ENCODE results near the gene PROZ. TPM values are rescaled to one million over a fixed set of nuclear protein-coding genes. Genes with fewer than 3 reads are reported as not detected.

PROZ gene
- total RNA-seq, 5 donors from 2014 or later (not counting 1 experiment from before 2014, with no cell fraction given): not detected

DNA sequence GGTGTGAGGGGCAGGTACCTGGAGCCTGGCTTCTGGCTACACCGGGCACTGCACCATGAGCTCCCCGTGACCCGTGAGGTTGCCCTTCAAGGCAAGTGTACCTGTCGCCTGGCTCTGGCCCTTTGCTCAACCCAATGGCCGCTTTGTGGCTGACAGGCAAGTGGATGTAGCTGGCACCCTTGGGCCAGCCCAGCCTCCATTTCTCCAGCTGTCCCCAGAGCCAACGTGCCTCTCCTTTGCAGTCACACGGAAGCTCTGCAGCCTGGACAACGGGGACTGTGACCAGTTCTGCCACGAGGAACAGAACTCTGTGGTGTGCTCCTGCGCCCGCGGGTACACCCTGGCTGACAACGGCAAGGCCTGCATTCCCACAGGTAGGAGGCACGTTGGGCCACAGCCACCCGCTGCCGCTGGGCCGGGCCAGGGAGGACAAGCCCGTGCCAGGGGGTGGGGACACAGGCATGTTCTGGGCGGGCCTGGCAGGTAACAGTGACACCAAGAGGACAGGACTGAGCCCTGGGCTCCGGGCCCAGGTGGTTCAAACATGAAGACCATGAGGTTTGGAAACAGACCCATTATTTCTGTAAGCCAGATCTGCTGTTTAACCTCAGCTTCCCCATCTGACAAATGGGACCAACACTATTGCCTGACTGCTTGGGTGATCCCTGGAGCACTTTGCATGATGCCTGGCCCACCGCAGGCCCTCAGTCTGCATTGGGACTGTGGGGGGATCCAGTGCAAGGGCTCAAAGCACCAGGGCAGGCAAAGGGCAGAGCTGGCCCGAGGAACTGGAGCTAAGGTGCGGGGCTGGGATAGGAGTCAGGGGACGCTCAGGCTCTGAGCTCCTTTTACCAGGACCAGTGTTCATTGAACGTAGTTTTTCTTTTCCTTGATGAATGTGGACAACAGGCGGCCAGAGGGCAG is 17.5 kb upstream of the PROZ start:
- H3K36me3 ChIP-seq (ENCODE audit: control insufficient read depth in 2 of 2, extremely low read depth in 1 of 2, insufficient read depth in 1 of 2, low read length in 1 of 2): no peaks in the 10 kb centered on the region
- no peaks in the 10 kb centered on the region for H3K9me3 ChIP-seq
- no peaks in the 10 kb centered on the region for H3K36me3 Mint-ChIP-seq
- H3K4me3 Mint-ChIP-seq: no peak overlapping the region
- no peak overlapping the region for H3K27ac Mint-ChIP-seq
- no peak for DNase-seq
- no peak for ATAC-seq (replicated peaks in 1 of 4)
- no peaks in the 10 kb centered on the region for H3K4me1 ChIP-seq (ENCODE audit: control insufficient read depth in 1 of 2, extremely low read depth in 1 of 2, insufficient read depth in 2 of 2, low read length in 2 of 2)
- H3K9me3 Mint-ChIP-seq: no peaks in the 10 kb centered on the region
- ChIA-PET CTCF (no interaction called here), POLR2A (no interaction called here)
- no peak overlapping the region for H3K27ac ChIP-seq (ENCODE audit: low read length)
- peaks cover 1 to 7% of the 10 kb centered on the region in 2 donors for H3K27me3 Mint-ChIP-seq
- H3K4me1 Mint-ChIP-seq: no peaks in the 10 kb centered on the region
- no peak overlapping the region for H3K4me3 ChIP-seq (ENCODE audit: control insufficient read depth in 1 of 2, extremely low read depth in 1 of 2, low read length in 1 of 2)
- WGBS (ENCODE audit: insufficient coverage): 90% methylated on average over 26 of the region's 26 CpGs
- peaks cover 3 to 16% of the 10 kb centered on the region in 2 experiments for H3K27me3 ChIP-seq (replicated peaks in 1 of 2; ENCODE audit: control insufficient read depth in 2 of 2, extremely low read depth in 1 of 2, insufficient read depth in 2 of 2, low read length in 1 of 2)

DNA sequence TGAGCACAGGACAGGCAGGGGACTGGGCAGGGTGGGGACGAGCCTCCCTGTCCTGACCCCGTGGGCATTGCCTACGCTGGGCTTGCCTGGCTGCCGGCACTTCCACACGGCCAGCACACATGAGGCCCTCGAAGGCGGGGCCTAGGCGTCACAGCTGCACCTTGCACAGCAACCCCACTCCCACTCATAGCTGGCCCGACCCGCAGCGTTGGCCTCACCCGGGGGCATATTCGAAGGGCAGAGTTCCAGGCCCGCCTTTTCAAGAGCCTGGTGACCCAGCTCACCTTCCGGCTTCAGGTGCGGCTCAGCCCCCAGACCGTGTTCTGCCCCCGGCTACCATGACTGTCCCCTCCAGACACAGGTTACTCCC is 16.9 kb upstream of the PROZ start:
- no peaks in the 10 kb centered on the region for H3K4me1 Mint-ChIP-seq
- H3K9me3 Mint-ChIP-seq: no peaks in the 10 kb centered on the region
- H3K36me3 Mint-ChIP-seq: no peaks in the 10 kb centered on the region
- POLR2A ChIA-PET: no interaction called here
- WGBS (ENCODE audit: insufficient coverage): 90% methylated on average over 14 of the region's 18 CpGs
- Histone ChIP-seq H3K36me3 (ENCODE audit: control insufficient read depth in 2 of 2, extremely low read depth in 1 of 2, insufficient read depth in 1 of 2, low read length in 1 of 2) (no peaks in the 10 kb centered on the region), H3K9me3 (no peaks in the 10 kb centered on the region), H3K27ac (ENCODE audit: low read length) (no peak overlapping the region), H3K27me3 (replicated peaks in 1 of 2; ENCODE audit: control insufficient read depth in 2 of 2, extremely low read depth in 1 of 2, insufficient read depth in 2 of 2, low read length in 1 of 2) (peaks cover 3 to 19% of the 10 kb centered on the region in 2 experiments), H3K4me1 (ENCODE audit: control insufficient read depth in 1 of 2, extremely low read depth in 1 of 2, insufficient read depth in 2 of 2, low read length in 2 of 2) (no peaks in the 10 kb centered on the region), H3K4me3 (ENCODE audit: control insufficient read depth in 1 of 2, extremely low read depth in 1 of 2, low read length in 1 of 2) (no peak overlapping the region)
- ATAC-seq (replicated peaks in 1 of 4): no peak
- no peak for DNase-seq
- H3K4me3 Mint-ChIP-seq: no peak overlapping the region
- H3K27ac Mint-ChIP-seq: no peak overlapping the region
- CTCF ChIA-PET: interaction anchor here (0.7 to 0.8 kb wide), 3 partner anchors 83 to 493 kb away, joined by 3 to 4 read pairs (median 3); no protein-coding TSS in a partner anchor
- H3K27me3 Mint-ChIP-seq: peaks cover 0 to 7% of the 10 kb centered on the region in 2 donors

DNA sequence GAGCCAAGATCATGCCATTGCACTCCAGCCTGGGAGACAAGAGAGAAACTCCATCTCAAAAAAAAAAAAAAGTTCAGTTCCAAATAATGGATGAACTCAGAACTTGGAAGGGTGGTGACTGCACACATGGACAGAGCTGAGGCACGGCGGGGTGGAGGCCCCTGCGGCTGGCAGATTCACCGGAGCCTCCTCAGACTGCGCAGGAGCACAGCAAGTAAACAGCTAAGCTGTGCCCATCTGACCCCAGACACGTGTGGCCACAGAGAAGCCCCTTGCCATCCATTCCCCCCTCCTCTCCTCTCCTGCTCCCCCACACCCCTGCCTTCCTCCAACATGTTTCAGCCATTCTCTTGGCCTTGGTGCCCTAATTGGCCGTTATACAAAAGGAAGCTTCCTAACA is 15.6 kb upstream of the PROZ start:
- ChIA-PET POLR2A (interaction anchor here in 1 of 2 donors (0.7 kb wide), 1 partner anchor 133 kb away, joined by 10 read pairs; no protein-coding TSS in a partner anchor), CTCF (no interaction called here)

GRCh38 chr13:113143466-113144254 is 14.8 kb upstream of the PROZ start:
- H3K36me3 ChIP-seq (ENCODE audit: control insufficient read depth in 2 of 2, extremely low read depth in 1 of 2, insufficient read depth in 1 of 2, low read length in 1 of 2): no peaks in the 10 kb centered on the region
- H3K27ac ChIP-seq (ENCODE audit: low read length): no peak overlapping the region
- DNase-seq (no peak), ATAC-seq (replicated peaks in 1 of 4) (no peak)
- peaks cover 3 to 8% of the 10 kb centered on the region in 2 donors for H3K27me3 Mint-ChIP-seq
- ChIA-PET CTCF (no interaction called here), POLR2A (interaction anchor here in 1 of 2 donors (0.7 kb wide), 1 partner anchor 132 kb away, joined by 10 read pairs; no protein-coding TSS in a partner anchor)
- no peaks in the 10 kb centered on the region for H3K4me1 Mint-ChIP-seq
- no peak overlapping the region for H3K4me3 ChIP-seq (ENCODE audit: control insufficient read depth in 1 of 2, extremely low read depth in 1 of 2, low read length in 1 of 2)
- WGBS (ENCODE audit: insufficient coverage): 88% methylated on average over 39 of the region's 39 CpGs
- no peaks in the 10 kb centered on the region for H3K4me1 ChIP-seq (ENCODE audit: control insufficient read depth in 1 of 2, extremely low read depth in 1 of 2, insufficient read depth in 2 of 2, low read length in 2 of 2)
- peaks cover 0 to 28% of the 10 kb centered on the region in 2 experiments for H3K27me3 ChIP-seq (replicated peaks in 1 of 2; ENCODE audit: control insufficient read depth in 2 of 2, extremely low read depth in 1 of 2, insufficient read depth in 2 of 2, low read length in 1 of 2)
- H3K9me3 Mint-ChIP-seq: no peaks in the 10 kb centered on the region
- H3K9me3 ChIP-seq: no peaks in the 10 kb centered on the region
- no peak overlapping the region for H3K4me3 Mint-ChIP-seq
- no peaks in the 10 kb centered on the region for H3K36me3 Mint-ChIP-seq
- H3K27ac Mint-ChIP-seq: no peak overlapping the region

More for the DNA sequence above, 15.6 kb upstream of the PROZ start:
- no peak overlapping the region for H3K27ac Mint-ChIP-seq
- ATAC-seq (replicated peaks in 1 of 4) (no peak), DNase-seq (no peak)
- H3K27me3 ChIP-seq (replicated peaks in 1 of 2; ENCODE audit: control insufficient read depth in 2 of 2, extremely low read depth in 1 of 2, insufficient read depth in 2 of 2, low read length in 1 of 2): peaks cover 0 to 28% of the 10 kb centered on the region in 2 experiments
- no peaks in the 10 kb centered on the region for H3K9me3 Mint-ChIP-seq
- no peak overlapping the region for H3K4me3 ChIP-seq (ENCODE audit: control insufficient read depth in 1 of 2, extremely low read depth in 1 of 2, low read length in 1 of 2)
- H3K4me3 Mint-ChIP-seq: no peak overlapping the region
- H3K27ac ChIP-seq (ENCODE audit: low read length): no peak overlapping the region
- no peaks in the 10 kb centered on the region for H3K4me1 Mint-ChIP-seq
- H3K9me3 ChIP-seq: no peaks in the 10 kb centered on the region
- no peaks in the 10 kb centered on the region for H3K4me1 ChIP-seq (ENCODE audit: control insufficient read depth in 1 of 2, extremely low read depth in 1 of 2, insufficient read depth in 2 of 2, low read length in 2 of 2)
- H3K36me3 Mint-ChIP-seq: no peaks in the 10 kb centered on the region
- no peaks in the 10 kb centered on the region for H3K36me3 ChIP-seq (ENCODE audit: control insufficient read depth in 2 of 2, extremely low read depth in 1 of 2, insufficient read depth in 1 of 2, low read length in 1 of 2)
- WGBS (ENCODE audit: insufficient coverage): 95% methylated on average over 6 of the region's 7 CpGs
- peaks cover 4 to 8% of the 10 kb centered on the region in 2 donors for H3K27me3 Mint-ChIP-seq

DNA sequence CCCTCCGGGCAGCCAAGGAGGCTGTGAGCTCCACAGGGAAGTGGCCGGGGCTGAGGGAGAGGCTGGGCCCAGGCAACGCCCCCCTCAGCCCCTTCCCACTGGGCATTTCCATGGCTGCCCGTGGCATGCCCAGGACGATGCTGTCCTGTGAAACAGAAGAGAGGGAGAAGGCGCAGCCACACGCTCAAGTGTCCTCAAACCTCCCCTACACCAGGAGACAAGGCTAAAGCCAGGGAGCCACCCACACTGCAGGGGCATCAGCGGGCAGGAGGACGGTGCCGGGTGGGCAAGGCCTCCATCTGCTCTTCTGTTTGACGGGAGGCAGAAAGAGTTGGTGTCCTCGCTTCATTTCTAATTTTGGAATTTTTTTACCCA is 14.2 kb upstream of the PROZ start:
- H3K27ac Mint-ChIP-seq: no peak overlapping the region
- Histone ChIP-seq H3K4me1 (ENCODE audit: control insufficient read depth in 1 of 2, extremely low read depth in 1 of 2, insufficient read depth in 2 of 2, low read length in 2 of 2) (no peaks in the 10 kb centered on the region), H3K36me3 (ENCODE audit: control insufficient read depth in 2 of 2, extremely low read depth in 1 of 2, insufficient read depth in 1 of 2, low read length in 1 of 2) (no peaks in the 10 kb centered on the region), H3K27ac (ENCODE audit: low read length) (no peak overlapping the region), H3K27me3 (replicated peaks in 1 of 2; ENCODE audit: control insufficient read depth in 2 of 2, extremely low read depth in 1 of 2, insufficient read depth in 2 of 2, low read length in 1 of 2) (peaks cover 0 to 28% of the 10 kb centered on the region in 2 experiments), H3K4me3 (ENCODE audit: control insufficient read depth in 1 of 2, extremely low read depth in 1 of 2, low read length in 1 of 2) (no peak overlapping the region), H3K9me3 (no peaks in the 10 kb centered on the region)
- no peaks in the 10 kb centered on the region for H3K36me3 Mint-ChIP-seq
- CTCF ChIA-PET: no interaction called here
- H3K4me1 Mint-ChIP-seq: no peaks in the 10 kb centered on the region
- H3K9me3 Mint-ChIP-seq: no peaks in the 10 kb centered on the region
- no peak for ATAC-seq (replicated peaks in 1 of 4)
- DNase-seq: no peak
- POLR2A ChIA-PET: no interaction called here
- peaks cover 0 to 8% of the 10 kb centered on the region in 2 donors for H3K27me3 Mint-ChIP-seq
- 84% methylated on average over 4 of the region's 12 CpGs for WGBS (ENCODE audit: insufficient coverage)
- no peak overlapping the region for H3K4me3 Mint-ChIP-seq

DNA sequence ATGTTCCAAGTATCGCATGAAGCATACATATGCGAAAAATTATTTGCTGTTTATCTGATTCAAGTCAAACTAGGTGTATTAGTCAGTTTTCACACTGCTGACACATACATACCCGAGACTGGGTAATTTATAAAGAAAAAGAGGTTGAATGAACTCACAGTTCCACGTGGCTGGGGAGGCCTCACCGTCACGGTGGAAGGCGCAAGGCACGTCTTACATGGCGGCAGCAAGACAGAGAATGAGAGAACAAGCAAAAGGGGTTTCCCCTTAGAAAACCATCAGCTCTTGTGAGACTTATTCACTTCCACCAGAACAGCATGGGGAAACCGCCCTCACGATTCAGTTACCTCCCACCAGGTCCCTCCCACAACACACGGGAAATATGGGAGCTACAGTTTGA is 13.0 kb upstream of the PROZ start:
- no peak for DNase-seq
- Histone ChIP-seq H3K27ac (ENCODE audit: low read length) (no peak overlapping the region), H3K9me3 (no peaks in the 10 kb centered on the region), H3K4me3 (ENCODE audit: control insufficient read depth in 1 of 2, extremely low read depth in 1 of 2, low read length in 1 of 2) (no peak overlapping the region), H3K4me1 (ENCODE audit: control insufficient read depth in 1 of 2, extremely low read depth in 1 of 2, insufficient read depth in 2 of 2, low read length in 2 of 2) (no peaks in the 10 kb centered on the region), H3K36me3 (ENCODE audit: control insufficient read depth in 2 of 2, extremely low read depth in 1 of 2, insufficient read depth in 1 of 2, low read length in 1 of 2) (no peaks in the 10 kb centered on the region), H3K27me3 (replicated peaks in 1 of 2; ENCODE audit: control insufficient read depth in 2 of 2, extremely low read depth in 1 of 2, insufficient read depth in 2 of 2, low read length in 1 of 2) (peaks cover 0 to 32% of the 10 kb centered on the region in 2 experiments)
- ChIA-PET POLR2A (no interaction called here), CTCF (no interaction called here)
- Mint-ChIP-seq H3K36me3 (no peaks in the 10 kb centered on the region), H3K4me1 (no peaks in the 10 kb centered on the region), H3K27me3 (peaks cover 0 to 8% of the 10 kb centered on the region in 2 donors), H3K4me3 (no peak overlapping the region), H3K9me3 (no peaks in the 10 kb centered on the region), H3K27ac (no peak overlapping the region)
- ATAC-seq (replicated peaks in 1 of 4): no peak
- 26% methylated on average over 7 of the region's 12 CpGs for WGBS (ENCODE audit: insufficient coverage)
